AG20443 (cell line): ENCODE measurements around the gene NAV2.

Experiments
- DNase-seq: peaks from one replicate; pipeline ENCODE4 v3.0.0; 2012; ENCODE audit warnings: low spot score, mixed read lengths

Gene NAV2, protein sequence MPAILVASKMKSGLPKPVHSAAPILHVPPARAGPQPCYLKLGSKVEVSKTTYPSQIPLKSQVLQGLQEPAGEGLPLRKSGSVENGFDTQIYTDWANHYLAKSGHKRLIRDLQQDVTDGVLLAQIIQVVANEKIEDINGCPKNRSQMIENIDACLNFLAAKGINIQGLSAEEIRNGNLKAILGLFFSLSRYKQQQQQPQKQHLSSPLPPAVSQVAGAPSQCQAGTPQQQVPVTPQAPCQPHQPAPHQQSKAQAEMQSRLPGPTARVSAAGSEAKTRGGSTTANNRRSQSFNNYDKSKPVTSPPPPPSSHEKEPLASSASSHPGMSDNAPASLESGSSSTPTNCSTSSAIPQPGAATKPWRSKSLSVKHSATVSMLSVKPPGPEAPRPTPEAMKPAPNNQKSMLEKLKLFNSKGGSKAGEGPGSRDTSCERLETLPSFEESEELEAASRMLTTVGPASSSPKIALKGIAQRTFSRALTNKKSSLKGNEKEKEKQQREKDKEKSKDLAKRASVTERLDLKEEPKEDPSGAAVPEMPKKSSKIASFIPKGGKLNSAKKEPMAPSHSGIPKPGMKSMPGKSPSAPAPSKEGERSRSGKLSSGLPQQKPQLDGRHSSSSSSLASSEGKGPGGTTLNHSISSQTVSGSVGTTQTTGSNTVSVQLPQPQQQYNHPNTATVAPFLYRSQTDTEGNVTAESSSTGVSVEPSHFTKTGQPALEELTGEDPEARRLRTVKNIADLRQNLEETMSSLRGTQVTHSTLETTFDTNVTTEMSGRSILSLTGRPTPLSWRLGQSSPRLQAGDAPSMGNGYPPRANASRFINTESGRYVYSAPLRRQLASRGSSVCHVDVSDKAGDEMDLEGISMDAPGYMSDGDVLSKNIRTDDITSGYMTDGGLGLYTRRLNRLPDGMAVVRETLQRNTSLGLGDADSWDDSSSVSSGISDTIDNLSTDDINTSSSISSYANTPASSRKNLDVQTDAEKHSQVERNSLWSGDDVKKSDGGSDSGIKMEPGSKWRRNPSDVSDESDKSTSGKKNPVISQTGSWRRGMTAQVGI (N-terminal part only)

DNA sequence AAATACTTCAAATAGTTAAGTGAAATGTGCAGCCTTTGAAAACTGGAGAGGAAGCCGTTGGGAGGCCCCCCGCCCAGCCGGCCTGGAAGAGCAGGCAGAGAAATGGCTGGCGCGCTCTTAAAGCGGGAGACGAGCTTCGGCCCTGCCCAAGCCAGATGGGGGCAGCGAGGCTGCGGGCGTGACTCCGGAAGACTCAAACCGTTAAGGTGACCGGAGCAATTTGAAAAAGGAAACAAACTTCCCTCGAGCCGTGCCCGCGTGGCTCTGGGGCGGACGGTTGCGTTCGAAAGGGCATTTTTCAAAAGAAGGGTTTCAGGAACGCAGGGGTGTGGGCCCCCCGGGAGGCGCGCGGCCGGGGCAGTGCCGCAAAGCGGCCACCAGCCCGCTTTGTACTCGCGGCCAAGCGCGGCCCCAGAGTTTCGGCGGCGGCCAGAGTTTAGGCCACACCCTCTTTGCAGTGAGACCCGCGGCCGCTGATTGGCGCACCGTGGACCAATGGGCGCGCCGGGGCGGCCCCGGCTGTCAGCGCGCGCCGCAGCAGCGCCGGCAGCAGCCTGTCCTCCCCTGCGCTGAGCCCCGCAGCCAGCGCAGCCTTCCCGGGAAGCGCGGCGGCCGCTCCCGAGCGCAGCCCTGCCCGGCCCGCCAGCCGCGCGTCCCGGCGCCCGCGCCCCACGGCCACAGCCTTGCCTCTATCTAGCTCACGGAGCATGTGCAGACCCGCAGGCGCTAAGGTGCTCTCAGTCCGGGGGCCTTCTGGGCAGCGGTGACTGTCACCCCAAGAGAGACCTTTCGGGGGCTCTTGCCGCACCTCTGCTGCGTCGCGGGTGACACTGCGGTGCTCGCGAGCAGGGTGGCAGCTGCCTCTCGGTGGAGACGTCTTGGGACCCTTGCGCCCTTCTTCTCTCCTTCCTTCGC lies at the start of gene NAV2:
Gene NAV2, plus strand, starts transcription at position 557 of the 915 bp plus-strand sequence. CDS start 859 bp downstream, outside the sequence.
- peak; percentile 96 for DNase-seq

- DNase-seq, result no peak
Observed at GRCh38 chr11:19663206-19663605, 49.4 kb upstream of the NAV2 start.

GRCh38 chr11:19664886-19665548 lies 47.6 kb upstream of the NAV2 start:
- DNase-seq, result peak; percentile 50

GRCh38 chr11:19666951-19667350 lies 45.7 kb upstream of the NAV2 start:
- DNase-seq, result no peak

DNA sequence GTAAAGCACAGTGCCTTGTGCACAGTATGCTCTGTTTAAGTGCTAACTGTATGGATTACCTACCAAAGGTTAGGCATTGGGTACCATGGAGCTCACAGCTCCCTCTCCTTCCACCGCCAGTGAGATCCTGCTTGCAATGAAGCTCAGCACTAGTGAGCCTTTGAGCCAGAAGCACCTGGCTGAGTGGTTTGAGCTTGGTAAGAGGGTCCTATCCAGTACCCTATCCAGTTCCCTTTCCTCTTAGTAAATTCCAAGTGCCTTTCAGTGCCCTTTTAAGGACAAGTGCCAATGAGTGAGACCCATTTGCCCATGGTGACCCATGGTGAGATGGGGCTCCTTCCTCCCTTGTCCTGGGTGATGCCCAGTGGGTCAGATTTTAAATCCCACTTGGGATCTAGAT lies 43.1 kb upstream of the NAV2 start:
- no peak for DNase-seq

DNA sequence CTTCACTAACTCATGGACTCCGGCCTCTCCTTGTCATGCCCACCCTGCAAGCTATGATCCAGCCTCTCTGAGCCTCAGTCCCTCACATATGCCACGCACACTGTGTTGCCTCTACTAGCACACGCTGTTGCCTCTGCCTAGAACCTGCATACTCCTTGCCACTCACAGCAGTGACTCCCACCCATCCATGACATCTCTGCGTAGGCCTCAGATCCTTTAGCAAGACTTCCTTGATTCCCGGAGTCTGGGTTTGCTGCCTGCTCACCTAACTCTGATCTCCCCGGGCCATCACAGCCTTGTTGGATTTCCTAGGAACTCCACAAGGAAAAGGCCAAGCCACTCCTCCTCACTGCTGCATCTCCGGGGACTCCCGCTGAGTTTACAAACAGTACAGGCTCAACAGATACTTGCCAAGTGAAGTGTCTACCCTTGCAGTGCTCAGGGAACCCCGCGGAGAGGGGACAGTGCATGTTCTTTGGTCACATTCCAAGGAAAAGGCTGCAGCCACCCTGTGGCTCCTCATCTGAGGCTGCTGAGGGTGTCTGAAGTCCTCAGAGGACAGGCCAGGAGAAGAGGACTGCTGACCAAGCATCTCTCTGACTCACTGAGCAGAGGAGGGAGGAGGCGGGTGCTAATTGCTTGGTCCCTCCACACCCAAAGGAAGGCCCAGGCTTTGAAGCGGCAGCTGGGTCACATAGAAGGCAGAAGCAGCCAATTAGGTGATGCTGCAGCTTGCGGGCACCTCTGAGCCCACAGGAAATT lies 42.4 kb upstream of the NAV2 start:
- DNase-seq, result peak; percentile 80

DNA sequence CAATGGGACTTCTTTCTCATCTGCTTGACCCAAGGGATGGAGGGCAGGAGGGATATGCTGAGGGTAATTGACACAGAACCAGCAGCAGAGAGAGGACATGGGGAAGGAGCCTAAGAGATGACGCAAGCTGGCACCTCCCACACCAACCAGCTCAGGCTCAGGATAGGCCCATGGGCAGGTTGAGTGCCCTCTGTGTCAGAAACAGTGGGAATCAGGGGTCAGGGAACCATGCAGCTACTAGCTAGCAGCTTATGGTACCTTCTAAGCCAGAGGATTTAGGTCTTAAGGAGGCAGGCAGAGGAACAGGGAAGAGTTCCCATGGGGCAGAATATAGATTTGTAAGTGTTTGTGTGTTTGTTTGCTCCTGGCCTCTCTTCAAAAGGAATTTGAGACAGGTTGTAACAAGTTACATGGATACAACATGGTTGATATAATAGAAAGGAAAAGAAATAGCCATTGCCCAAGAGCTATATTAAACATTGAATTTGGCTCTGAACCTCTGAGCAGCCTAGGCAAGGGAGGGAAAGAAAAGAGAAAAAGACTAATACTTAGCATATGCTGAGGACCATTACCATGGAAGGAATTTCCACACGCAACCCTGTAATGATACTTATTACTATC lies 39.9 kb upstream of the NAV2 start:
- no peak for DNase-seq

DNA sequence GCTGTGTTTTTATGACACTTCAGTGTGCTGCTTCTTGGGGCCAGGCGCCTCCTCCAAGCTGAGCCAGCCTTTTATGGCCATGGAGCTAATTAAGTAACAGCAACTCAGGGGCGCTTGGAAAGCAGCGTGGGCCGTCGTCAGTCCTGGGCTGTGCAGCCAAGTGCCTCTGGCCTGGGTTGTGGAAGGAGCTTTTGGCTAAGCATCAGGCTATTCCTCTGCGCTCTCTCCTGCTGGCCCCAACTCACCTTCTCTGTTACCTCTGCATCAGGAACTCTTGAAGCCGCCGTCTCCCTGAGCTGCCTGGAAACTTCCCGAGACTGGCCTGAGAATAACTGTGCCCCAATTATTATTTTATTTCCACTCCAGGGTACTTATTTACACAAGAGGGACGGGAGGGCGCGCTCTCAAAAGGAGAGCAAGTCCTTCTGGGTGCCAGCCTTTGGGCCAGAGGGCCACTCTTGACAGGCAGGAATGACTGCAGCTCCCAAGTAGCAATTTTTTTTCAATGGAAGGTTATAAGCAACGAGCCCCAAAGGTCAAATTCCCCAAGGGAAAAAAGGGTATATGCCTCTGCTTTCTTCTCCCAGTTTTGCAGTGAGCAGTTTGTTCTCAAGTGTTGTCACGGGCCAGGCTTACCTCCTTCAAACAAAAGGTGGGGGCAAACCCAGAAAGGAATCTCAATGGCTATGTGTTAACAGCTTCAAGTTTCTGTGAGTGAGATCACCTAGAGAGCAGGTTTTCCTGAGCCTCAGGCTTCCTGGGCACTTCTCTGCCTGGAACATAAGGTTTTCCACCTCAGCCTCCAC lies 38.5 kb upstream of the NAV2 start:
- DNase-seq, result peak; percentile 61

DNA sequence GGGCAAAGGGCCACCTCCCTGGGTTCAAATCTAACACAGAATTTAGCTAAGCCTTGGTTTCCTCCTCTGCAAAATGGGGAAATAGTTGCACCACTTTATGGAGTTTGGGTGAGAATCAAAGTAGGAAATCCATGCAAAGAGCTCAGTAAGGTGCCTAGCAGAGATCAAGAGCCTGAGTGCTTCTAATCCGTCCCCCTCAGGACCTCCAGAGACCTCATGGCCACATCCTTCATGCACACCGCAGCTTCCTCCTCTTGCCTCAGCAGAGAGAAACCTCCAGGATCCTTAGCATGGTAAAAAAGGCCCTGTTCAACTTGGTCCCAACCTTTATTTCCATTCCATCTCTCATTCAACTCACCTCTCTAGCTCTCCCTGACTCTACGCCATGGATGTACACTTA lies 37.8 kb upstream of the NAV2 start:
- DNase-seq, result no peak

GRCh38 chr11:19675397-19675796 lies 37.2 kb upstream of the NAV2 start:
- DNase-seq, result no peak

- DNase-seq, result no peak
Observed at GRCh38 chr11:19676475-19677380, 35.9 kb upstream of the NAV2 start.

- no peak for DNase-seq
Observed at GRCh38 chr11:19677381-19678080, 35.1 kb upstream of the NAV2 start.

DNA sequence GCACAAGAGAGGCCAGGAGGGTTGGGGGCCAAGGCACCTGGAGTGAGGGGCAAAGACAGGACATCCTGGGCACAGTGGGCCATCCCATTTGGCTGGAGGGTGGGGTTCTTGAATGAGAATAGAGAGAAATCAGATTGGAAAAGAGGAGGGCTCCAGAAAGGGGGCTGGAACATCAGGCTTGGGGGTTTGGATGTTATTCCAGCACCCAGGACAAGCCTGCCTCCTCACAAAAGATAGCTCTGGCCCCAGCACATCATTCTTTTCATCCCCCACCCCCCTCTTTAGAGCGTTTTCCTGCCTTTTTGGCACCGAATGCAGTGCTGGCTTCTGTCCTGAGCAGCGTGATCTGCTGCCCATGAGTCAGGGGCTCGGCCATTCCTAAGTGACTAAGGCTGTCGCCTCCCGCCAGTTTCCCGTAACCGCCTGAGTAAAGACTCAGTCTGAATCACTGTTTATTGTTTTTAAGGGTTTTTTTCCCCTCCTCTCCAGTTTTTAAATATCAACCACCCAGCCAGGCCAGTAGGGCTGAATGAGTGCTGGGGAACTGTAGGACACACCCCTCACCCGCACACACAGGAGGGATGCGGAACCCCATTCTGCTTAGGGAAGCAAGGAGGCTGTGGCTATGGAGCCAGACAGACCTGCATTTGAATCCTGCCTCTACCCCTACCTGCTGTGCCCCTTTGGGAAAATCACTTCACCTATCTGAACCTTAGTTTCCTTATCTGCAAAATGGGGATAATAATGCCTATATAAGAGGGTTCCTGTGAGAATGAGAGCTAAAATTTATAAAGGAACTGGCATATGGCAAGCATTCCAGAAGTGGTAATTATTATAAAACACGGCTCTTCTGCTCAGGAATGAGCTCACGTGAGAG lies 32.4 kb upstream of the NAV2 start:
- peak; percentile 94 for DNase-seq

DNA sequence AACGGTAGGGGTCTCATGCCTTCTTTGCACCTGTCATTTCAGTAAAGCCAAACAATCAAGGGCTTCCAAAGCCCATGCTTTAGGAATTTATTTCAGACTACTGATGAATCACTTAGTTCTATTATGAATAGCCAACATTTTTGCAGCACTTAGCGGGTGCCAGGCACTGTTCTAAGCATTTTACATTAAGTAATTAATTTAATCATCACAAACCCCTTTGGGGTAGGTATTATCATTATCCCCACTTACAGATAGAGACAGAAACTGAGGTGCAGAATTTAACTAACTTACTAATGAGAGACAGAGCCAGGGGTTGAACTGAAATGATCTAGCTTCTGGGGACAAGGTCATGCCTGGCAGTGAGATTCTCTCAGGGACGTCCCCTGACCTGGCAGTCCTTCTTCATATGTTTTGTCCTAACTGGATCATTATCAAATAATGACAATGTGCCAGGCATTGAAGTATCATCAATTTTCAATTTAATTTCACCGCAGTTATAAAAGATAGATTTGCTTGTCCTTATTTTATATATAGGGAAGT lies 31.7 kb upstream of the NAV2 start:
- DNase-seq, result no peak

GRCh38 chr11:19683141-19683805 lies 29.4 kb upstream of the NAV2 start:
- peak; percentile 38 for DNase-seq
